ENCODE results near the gene PHYHIPL.

Gene PHYHIPL

GRCh38 chr10:59257224-59257623 lies 80.8 kb downstream of the PHYHIPL start:
- TF ChIP-seq EZH2phosphoT487 (IDR thresholded peaks at IDR 0.05; ENCODE audit: low read depth) (no peak), CTCF (IDR thresholded peaks at IDR 0.05; ENCODE audit: low read depth, low read length) (no peak)
- Histone ChIP-seq H3K79me2 (ENCODE audit: low read length) (no peaks in the 10 kb centered on the region), H3K9ac (ENCODE audit: low read length) (no peak overlapping the region), H3K4me3 (ENCODE audit: low read length) (no peak overlapping the region), H3K4me1 (ENCODE audit: low read length) (no peaks in the 10 kb centered on the region), H3K36me3 (replicated peaks; ENCODE audit: low read depth, low read length) (no peaks in the 10 kb centered on the region), H3K27me3 (ENCODE audit: low read depth, low read length) (no peaks in the 10 kb centered on the region), H3K9me3 (ENCODE audit: insufficient read depth, low read length) (no peaks in the 10 kb centered on the region), H4K20me1 (ENCODE audit: insufficient read depth, low read length) (no peaks in the 10 kb centered on the region), H3K27ac (ENCODE audit: low read length) (no peak overlapping the region), H2AFZ (ENCODE audit: low read depth, low read length) (no peak overlapping the region), H3K4me2 (ENCODE audit: low read length) (no peak overlapping the region)

GRCh38 chr10:59258890-59259289 lies 82.4 kb downstream of the PHYHIPL start:
- Histone ChIP-seq H3K79me2 (ENCODE audit: low read length) (no peaks in the 10 kb centered on the region), H3K9me3 (ENCODE audit: insufficient read depth, low read length) (no peaks in the 10 kb centered on the region), H2AFZ (ENCODE audit: low read depth, low read length) (no peak overlapping the region), H4K20me1 (ENCODE audit: insufficient read depth, low read length) (no peaks in the 10 kb centered on the region), H3K27me3 (ENCODE audit: low read depth, low read length) (no peaks in the 10 kb centered on the region), H3K4me3 (ENCODE audit: low read length) (no peak overlapping the region), H3K36me3 (replicated peaks; ENCODE audit: low read depth, low read length) (no peaks in the 10 kb centered on the region), H3K4me1 (ENCODE audit: low read length) (no peaks in the 10 kb centered on the region), H3K4me2 (ENCODE audit: low read length) (no peak overlapping the region), H3K9ac (ENCODE audit: low read length) (no peak overlapping the region), H3K27ac (ENCODE audit: low read length) (no peak overlapping the region)
- TF ChIP-seq EZH2phosphoT487 (IDR thresholded peaks at IDR 0.05; ENCODE audit: low read depth) (no peak), CTCF (IDR thresholded peaks at IDR 0.05; ENCODE audit: low read depth, low read length) (no peak)

- H3K9me3 ChIP-seq (ENCODE audit: insufficient read depth, low read length) = no peaks in the 10 kb centered on the region
- no peak overlapping the region for H3K4me2 ChIP-seq (ENCODE audit: low read length)
- H3K27me3 ChIP-seq (ENCODE audit: low read depth, low read length) = no peaks in the 10 kb centered on the region
- H2AFZ ChIP-seq (ENCODE audit: low read depth, low read length) = no peak overlapping the region
- no peaks in the 10 kb centered on the region for H3K79me2 ChIP-seq (ENCODE audit: low read length)
- no peaks in the 10 kb centered on the region for H4K20me1 ChIP-seq (ENCODE audit: insufficient read depth, low read length)
- no peak overlapping the region for H3K4me3 ChIP-seq (ENCODE audit: low read length)
- no peak overlapping the region for H3K27ac ChIP-seq (ENCODE audit: low read length)
- no peaks in the 10 kb centered on the region for H3K4me1 ChIP-seq (ENCODE audit: low read length)
- no peak for TF ChIP-seq CTCF (IDR thresholded peaks at IDR 0.05; ENCODE audit: low read depth, low read length)
- no peak for TF ChIP-seq EZH2phosphoT487 (IDR thresholded peaks at IDR 0.05; ENCODE audit: low read depth)
- H3K36me3 ChIP-seq (replicated peaks; ENCODE audit: low read depth, low read length) = no peaks in the 10 kb centered on the region
- no peak overlapping the region for H3K9ac ChIP-seq (ENCODE audit: low read length)
These were observed 88.7 kb downstream of the PHYHIPL start for GRCh38 chr10:59265141-59265540.

GRCh38 chr10:59266321-59266720 lies 89.9 kb downstream of the PHYHIPL start:
- H2AFZ ChIP-seq (ENCODE audit: low read depth, low read length) = no peak overlapping the region

More at GRCh38 chr10:59266321-59266720, 89.9 kb downstream of the PHYHIPL start:
- no peaks in the 10 kb centered on the region for H3K79me2 ChIP-seq (ENCODE audit: low read length)
- no peak overlapping the region for H3K4me3 ChIP-seq (ENCODE audit: low read length)
- TF ChIP-seq EZH2phosphoT487 (IDR thresholded peaks at IDR 0.05; ENCODE audit: low read depth) (no peak), CTCF (IDR thresholded peaks at IDR 0.05; ENCODE audit: low read depth, low read length) (no peak)
- H4K20me1 ChIP-seq (ENCODE audit: insufficient read depth, low read length) = no peaks in the 10 kb centered on the region
- no peaks in the 10 kb centered on the region for H3K36me3 ChIP-seq (replicated peaks; ENCODE audit: low read depth, low read length)
- no peak overlapping the region for H3K9ac ChIP-seq (ENCODE audit: low read length)
- H3K4me2 ChIP-seq (ENCODE audit: low read length) = no peak overlapping the region
- H3K27ac ChIP-seq (ENCODE audit: low read length) = no peak overlapping the region
- H3K27me3 ChIP-seq (ENCODE audit: low read depth, low read length) = no peaks in the 10 kb centered on the region
- H3K9me3 ChIP-seq (ENCODE audit: insufficient read depth, low read length) = no peaks in the 10 kb centered on the region
- H3K4me1 ChIP-seq (ENCODE audit: low read length) = no peaks in the 10 kb centered on the region

Measured in OCI-LY3 (cell line).